Daoy (cell line): ENCODE data around the gene SQSTM1. TPM values are rescaled to one million over a fixed set of nuclear protein-coding genes. Genes with fewer than 3 reads are reported as not detected.

Experiments used
- total RNA-seq: library from RNA; depleted of rRNA; stranded (reverse); fragments of >200 nt; shearing (Covaris generic); gene quantifications from 2 replicates; pipeline ENCODE4 v1.2.3, GENCODE V29; 2014; rRNA removed

Gene SQSTM1
- total RNA-seq, 1 experiment from 2014 or later, result 311 TPM

Other genes starting within 250 kb of the SQSTM1 start
- gene HNRNPH1, start 197.2 kb upstream of the SQSTM1 start, total RNA-seq, result 746 and 874 TPM in 2 replicates
- gene CBY3, start 139.9 kb upstream of the SQSTM1 start, total RNA-seq, result not detected in 2 replicates
- gene CANX, start 121.9 kb upstream of the SQSTM1 start, total RNA-seq, result 570 and 576 TPM in 2 replicates
- gene MAML1, start 88.1 kb upstream of the SQSTM1 start, total RNA-seq, result 6.9 and 7.9 TPM in 2 replicates
- gene LTC4S, start 26.9 kb upstream of the SQSTM1 start, total RNA-seq, result not detected in 2 replicates
- 52.9 and 62.7 TPM in 2 replicates for gene MGAT4B, start 14.0 kb upstream of the SQSTM1 start, total RNA-seq
- gene MRNIP, start 37.9 kb downstream of the SQSTM1 start, total RNA-seq, result 9.2 and 11.1 TPM in 2 replicates
- gene TBC1D9B, start 87.0 kb downstream of the SQSTM1 start, total RNA-seq, result 23.1 and 25.0 TPM in 2 replicates